Measurements from ENCODE around the gene NAALADL2. TPM values are rescaled to one million over a fixed set of nuclear protein-coding genes. Genes with fewer than 3 reads are reported as not detected.

Gene NAALADL2
- total and polyA plus RNA-seq, 2 of the 13 experiments (the other 11 are each of a cell fraction or from before 2014, with no cell fraction given), result 0.08 TPM; not detected in 1

DNA sequence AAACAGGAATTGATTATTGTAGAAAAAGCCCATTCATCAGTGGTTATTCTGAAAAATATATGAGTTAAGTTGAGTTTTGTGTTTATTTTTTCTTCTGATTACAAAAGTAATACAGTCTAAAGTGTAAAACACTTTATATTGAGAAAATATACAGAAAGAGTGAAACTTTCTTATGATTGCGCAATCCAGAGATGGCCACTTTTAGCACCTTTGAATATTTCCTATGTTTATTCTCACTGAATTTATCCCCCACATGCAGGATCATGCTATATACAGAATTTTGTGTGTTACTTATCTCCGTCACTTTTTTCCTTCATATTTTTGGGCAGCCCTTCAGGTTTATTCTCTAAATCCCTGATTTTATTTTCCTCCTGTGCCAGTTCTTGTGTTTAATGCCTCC lies 285.2 kb downstream of the NAALADL2 start:
- no peaks in the 10 kb centered on the region for H3K79me2 ChIP-seq (ENCODE audit: insufficient read depth, low read length)
- H3K9ac ChIP-seq (ENCODE audit: insufficient read depth, low read depth, low read length), result no peak overlapping the region
- ATAC-seq (no peak), DNase-seq (ENCODE audit: low spot score) (no peak), FAIRE-seq (no peak)
- no peaks in the 10 kb centered on the region for H3K4me1 ChIP-seq (ENCODE audit: insufficient read depth, low read length)
- H3K4me2 ChIP-seq (ENCODE audit: low read depth, low read length), result no peak overlapping the region
- no peak overlapping the region for H2AFZ ChIP-seq (ENCODE audit: low read length)
- no peak for TF ChIP-seq MED1 (CRISPR knock-in tag; IDR thresholded peaks at IDR 0.05)
- no peak for TF ChIP-seq ZNF484 (CRISPR knock-in tag; IDR thresholded peaks at IDR 0.05; ENCODE audit: borderline replicate concordance, low read depth)
- no peak for TF ChIP-seq ZNF207 (IDR thresholded peaks at IDR 0.05; ENCODE audit: borderline replicate concordance)
- peak; percentile 90 for TF ChIP-seq CEBPB (IDR thresholded peaks at IDR 0.05; ENCODE audit: borderline replicate concordance, low read depth, low read length)
- TF ChIP-seq ZNF660 (CRISPR knock-in tag; IDR thresholded peaks at IDR 0.05; ENCODE audit: borderline replicate concordance, low read depth), result no peak
- TF ChIP-seq, protein P1, sequence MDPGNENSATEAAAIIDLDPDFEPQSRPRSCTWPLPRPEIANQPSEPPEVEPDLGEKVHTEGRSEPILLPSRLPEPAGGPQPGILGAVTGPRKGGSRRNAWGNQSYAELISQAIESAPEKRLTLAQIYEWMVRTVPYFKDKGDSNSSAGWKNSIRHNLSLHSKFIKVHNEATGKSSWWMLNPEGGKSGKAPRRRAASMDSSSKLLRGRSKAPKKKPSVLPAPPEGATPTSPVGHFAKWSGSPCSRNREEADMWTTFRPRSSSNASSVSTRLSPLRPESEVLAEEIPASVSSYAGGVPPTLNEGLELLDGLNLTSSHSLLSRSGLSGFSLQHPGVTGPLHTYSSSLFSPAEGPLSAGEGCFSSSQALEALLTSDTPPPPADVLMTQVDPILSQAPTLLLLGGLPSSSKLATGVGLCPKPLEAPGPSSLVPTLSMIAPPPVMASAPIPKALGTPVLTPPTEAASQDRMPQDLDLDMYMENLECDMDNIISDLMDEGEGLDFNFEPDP (CRISPR knock-in tag; conservative IDR thresholded peaks at IDR 0.05), result no peak
- in situ Hi-C loops (cut with HindIII; ENCODE audit: extremely low pct_ligation_motif_present, low pct_unique_long_range_greater_than_20kb) (no loop called here), intact Hi-C loops (cut with micrococcal nuclease; ENCODE audit: unreplicated experiment) (no loop called here)
- no peak overlapping the region for H3K27ac ChIP-seq (ENCODE audit: extremely low read length, insufficient read depth, low read length)
- no peaks in the 10 kb centered on the region; the same call in 1 of the 2 replicates for H3K9me3 ChIP-seq (ENCODE audit: low read length)
- BruUV-seq (replicated peaks), result no TSS peak
- 47% methylated on average over 2 of the region's 2 CpGs for WGBS (ENCODE audit: low lambda C conversion rate)
- H4K20me1 ChIP-seq (ENCODE audit: insufficient read depth, low read length), result no peaks in the 10 kb centered on the region
- ChIA-PET CTCF (ENCODE audit: low intra/inter-chr PET ratio, low total read pairs) (no interaction called here), POLR2A (no interaction called here)
- H3K27me3 ChIP-seq (ENCODE audit: control insufficient read depth in 1 of 2, insufficient read depth in 2 of 2, low read length in 2 of 2), result no peaks in the 10 kb centered on the region; a peak in 1 of 5 replicates
- no peaks in the 10 kb centered on the region for H3K36me3 ChIP-seq (replicated peaks in 1 of 2; ENCODE audit: control insufficient read depth in 1 of 2, insufficient read depth in 2 of 2, low read length in 2 of 2)
- no peak overlapping the region for H3K4me3 ChIP-seq (replicated peaks in 1 of 3; ENCODE audit: insufficient read depth in 1 of 3, low read depth in 2 of 3, low read length in 3 of 3)

DNA sequence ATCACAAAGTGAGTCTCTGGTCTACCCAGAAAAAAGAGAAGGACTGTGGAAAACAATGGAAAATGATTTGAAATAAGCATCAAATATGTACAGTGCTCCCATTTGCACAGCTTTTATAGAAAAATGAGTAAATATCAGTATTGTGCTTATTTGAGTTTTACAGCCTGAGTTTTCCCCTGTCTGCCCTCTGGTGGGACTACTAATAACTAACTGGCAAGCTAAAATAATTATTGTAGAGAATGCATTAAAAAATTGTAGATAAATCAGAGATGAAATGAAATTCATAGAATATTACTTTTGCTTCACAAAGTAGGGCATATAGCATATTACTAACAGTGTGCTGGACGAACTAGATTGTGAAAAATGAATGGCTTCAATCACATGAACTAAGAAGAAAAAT lies 287.1 kb downstream of the NAALADL2 start:
- in situ Hi-C loops (cut with HindIII; ENCODE audit: extremely low pct_ligation_motif_present, low pct_unique_long_range_greater_than_20kb) (no loop called here), intact Hi-C loops (cut with micrococcal nuclease; ENCODE audit: unreplicated experiment) (no loop called here)
- CTCF ChIA-PET (ENCODE audit: low intra/inter-chr PET ratio, low total read pairs), result no interaction called here
- Histone ChIP-seq H3K36me3 (replicated peaks in 1 of 2; ENCODE audit: control insufficient read depth in 1 of 2, insufficient read depth in 2 of 2, low read length in 2 of 2) (no peaks in the 10 kb centered on the region), H2AFZ (ENCODE audit: low read length) (no peak overlapping the region), H3K4me3 (replicated peaks in 1 of 3; ENCODE audit: insufficient read depth in 1 of 3, low read depth in 2 of 3, low read length in 3 of 3) (no peak overlapping the region), H3K9ac (ENCODE audit: insufficient read depth, low read depth, low read length) (no peak overlapping the region), H3K27me3 (ENCODE audit: control insufficient read depth in 1 of 2, insufficient read depth in 2 of 2, low read length in 2 of 2) (no peaks in the 10 kb centered on the region; a peak in 1 of 5 replicates), H3K27ac (ENCODE audit: extremely low read length, insufficient read depth, low read length) (no peak overlapping the region), H3K4me2 (ENCODE audit: low read depth, low read length) (no peak overlapping the region), H4K20me1 (ENCODE audit: insufficient read depth, low read length) (no peaks in the 10 kb centered on the region), H3K79me2 (ENCODE audit: insufficient read depth, low read length) (no peaks in the 10 kb centered on the region), H3K9me3 (ENCODE audit: low read length) (no peaks in the 10 kb centered on the region; the same call in 1 of the 2 replicates), H3K4me1 (ENCODE audit: insufficient read depth, low read length) (no peaks in the 10 kb centered on the region)
- BruUV-seq (replicated peaks), result no TSS peak
- ATAC-seq (no peak), DNase-seq (ENCODE audit: low spot score) (no peak), FAIRE-seq (no peak)
- WGBS (ENCODE audit: low lambda C conversion rate), result 0% methylated on average over 1 of the region's 1 CpG
- POLR2A ChIA-PET, result no interaction called here
- no peak for TF ChIP-seq PCBP1 (IDR thresholded peaks at IDR 0.05; ENCODE audit: borderline replicate concordance, low read depth, low read length)
- TF ChIP-seq MIER2 (CRISPR knock-in tag; IDR thresholded peaks at IDR 0.05), result no peak
- TF ChIP-seq, protein P2, sequence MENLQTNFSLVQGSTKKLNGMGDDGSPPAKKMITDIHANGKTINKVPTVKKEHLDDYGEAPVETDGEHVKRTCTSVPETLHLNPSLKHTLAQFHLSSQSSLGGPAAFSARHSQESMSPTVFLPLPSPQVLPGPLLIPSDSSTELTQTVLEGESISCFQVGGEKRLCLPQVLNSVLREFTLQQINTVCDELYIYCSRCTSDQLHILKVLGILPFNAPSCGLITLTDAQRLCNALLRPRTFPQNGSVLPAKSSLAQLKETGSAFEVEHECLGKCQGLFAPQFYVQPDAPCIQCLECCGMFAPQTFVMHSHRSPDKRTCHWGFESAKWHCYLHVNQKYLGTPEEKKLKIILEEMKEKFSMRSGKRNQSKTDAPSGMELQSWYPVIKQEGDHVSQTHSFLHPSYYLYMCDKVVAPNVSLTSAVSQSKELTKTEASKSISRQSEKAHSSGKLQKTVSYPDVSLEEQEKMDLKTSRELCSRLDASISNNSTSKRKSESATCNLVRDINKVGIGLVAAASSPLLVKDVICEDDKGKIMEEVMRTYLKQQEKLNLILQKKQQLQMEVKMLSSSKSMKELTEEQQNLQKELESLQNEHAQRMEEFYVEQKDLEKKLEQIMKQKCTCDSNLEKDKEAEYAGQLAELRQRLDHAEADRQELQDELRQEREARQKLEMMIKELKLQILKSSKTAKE (CRISPR knock-in tag; IDR thresholded peaks at IDR 0.05; ENCODE audit: borderline replicate concordance), result no peak
- TF ChIP-seq CBX2 (IDR thresholded peaks at IDR 0.05; ENCODE audit: low read depth, low read length), result no peak
- TF ChIP-seq CBX2 (CRISPR knock-in tag; IDR thresholded peaks at IDR 0.05; ENCODE audit: low read depth), result no peak
- TF ChIP-seq, protein P3, sequence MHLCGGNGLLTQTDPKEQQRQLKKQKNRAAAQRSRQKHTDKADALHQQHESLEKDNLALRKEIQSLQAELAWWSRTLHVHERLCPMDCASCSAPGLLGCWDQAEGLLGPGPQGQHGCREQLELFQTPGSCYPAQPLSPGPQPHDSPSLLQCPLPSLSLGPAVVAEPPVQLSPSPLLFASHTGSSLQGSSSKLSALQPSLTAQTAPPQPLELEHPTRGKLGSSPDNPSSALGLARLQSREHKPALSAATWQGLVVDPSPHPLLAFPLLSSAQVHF (CRISPR knock-in tag; IDR thresholded peaks at IDR 0.05), result no peak
- no peak for TF ChIP-seq FOSL2 (CRISPR knock-in tag; IDR thresholded peaks at IDR 0.05)
- TF ChIP-seq CBX5 (CRISPR knock-in tag; IDR thresholded peaks at IDR 0.05; ENCODE audit: borderline replicate concordance), result no peak
